Retinal pigment epithelial cell (primary cell): ENCODE measurements around the gene ZNF823.
"Not testable (repeated sequence)": the region's sequence is repeated elsewhere in the genome, so short reads cannot be mapped to it uniquely, and the experiment has no call there.

Source experiments
- DNase-seq: peaks from one replicate; pipeline ENCODE4 v3.0.0-alpha.2; 2010; ENCODE audit warnings: low read depth
- H3K4me3 ChIP-seq: 2 replicates; pipeline ENCODE4 v1.5.1; 2011; ENCODE audit warnings: mild to moderate bottlenecking, low read length, control low read depth, moderate library complexity
- CTCF ChIP-seq: conservative IDR thresholded peaks from 2 replicates; pipeline ENCODE4 v1.5.1; 2011; ENCODE audit warnings: low read depth, low read length, control low read depth, inconsistent platforms

Gene ZNF823

DNA sequence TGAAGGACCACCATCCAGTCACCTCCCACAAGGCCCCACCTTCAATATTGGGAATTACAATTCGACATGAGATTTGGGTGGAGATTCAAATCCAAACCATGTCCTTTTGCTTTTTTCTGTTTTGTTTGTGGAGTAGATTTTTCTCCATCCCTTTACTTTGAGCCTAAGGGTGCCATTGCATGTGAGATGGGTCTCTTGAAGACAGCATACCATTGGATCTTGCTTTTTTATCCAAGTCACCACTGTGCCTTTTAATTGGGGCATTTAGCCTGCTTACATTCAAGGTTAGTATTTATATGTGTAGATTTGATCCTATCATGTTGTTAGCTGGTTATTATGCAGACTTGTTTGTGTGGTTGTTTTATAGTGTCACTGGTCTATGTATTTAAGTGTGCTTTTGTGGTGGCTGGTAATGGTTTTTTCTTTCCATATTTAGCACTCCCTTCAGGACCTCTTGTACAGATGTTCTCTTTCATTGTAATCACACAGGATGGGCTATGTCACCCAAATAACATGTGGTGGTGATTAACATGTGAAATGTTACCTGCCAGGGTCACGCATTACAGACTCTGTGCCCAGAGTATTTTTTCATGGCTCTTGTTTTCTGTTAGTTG lies 58.0 kb downstream of the ZNF823 start:
- no peak for DNase-seq
- no peak for TF ChIP-seq CTCF
- no peak overlapping the region for H3K4me3 ChIP-seq

GRCh38 chr19:11678504-11678903 lies 60.2 kb downstream of the ZNF823 start:
- no peak overlapping the region for H3K4me3 ChIP-seq
- TF ChIP-seq CTCF: no peak
- no peak for DNase-seq

DNA sequence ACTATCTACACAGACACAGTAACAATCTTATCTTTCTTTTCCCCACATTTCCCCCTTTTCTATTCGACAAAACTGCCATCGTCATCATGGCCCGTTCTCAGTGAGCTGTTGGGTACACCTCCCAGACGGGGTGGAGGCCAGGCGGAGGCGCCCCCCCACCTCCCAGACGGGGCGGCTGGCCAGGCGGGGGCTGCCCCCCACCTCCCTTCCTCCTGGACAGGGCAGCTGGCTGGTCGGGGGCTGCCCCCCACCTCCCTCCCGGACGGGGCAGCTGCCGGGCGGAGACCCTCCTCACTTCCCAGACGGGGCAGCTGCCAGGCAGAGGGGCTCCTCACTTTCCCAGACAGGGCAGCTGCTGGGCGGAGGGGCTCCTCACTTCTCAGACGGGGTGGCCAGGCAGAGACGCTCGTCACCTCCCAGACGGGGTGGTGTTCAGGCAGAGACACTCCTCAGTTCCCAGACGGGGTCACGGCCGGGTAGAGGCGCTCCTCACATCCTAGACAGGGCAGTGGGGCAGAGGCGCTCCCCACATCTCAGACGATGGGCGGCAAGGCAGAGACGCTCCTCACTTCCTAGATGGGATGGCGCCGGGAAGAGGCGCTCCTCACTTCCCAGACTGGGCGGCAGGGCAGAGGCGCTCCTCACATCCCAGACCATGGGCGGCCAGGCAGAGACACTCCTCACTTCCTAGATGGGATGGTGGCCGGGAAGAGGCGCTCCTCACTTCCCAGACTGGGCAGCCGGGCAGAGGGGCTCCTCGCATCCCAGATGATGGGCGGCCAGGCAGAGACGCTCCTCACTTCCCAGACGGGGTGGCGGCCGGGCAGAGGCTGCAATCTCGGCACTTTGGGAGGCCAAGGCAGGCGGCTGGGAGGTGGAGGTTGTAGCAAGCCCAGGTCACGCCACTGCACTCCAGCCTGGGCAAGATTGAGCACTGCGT lies 61.8 kb downstream of the ZNF823 start:
- DNase-seq, H3K4me3 ChIP-seq: not testable (repeated sequence)

DNA sequence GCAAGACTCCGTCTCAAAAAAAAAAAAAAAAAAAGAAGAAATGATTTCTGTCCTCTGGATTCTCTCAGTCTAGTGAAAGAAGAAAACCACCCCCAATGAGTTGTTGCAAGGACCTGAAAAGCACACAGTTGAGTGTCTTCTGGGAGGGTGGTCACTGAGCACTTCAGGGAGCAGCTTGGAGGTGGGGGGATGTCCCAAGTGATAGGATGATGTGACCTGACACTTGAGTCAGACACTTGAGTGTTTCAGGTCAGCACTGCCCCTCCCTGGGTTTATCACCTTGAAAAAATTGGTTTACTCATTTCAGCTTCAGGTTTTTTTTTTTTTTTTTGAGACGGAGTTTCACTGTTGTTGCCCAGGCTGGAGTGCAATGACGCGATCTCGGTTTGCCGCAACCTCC lies 63.2 kb downstream of the ZNF823 start:
- DNase-seq: no peak
- TF ChIP-seq CTCF: no peak
- H3K4me3 ChIP-seq: no peak overlapping the region

DNA sequence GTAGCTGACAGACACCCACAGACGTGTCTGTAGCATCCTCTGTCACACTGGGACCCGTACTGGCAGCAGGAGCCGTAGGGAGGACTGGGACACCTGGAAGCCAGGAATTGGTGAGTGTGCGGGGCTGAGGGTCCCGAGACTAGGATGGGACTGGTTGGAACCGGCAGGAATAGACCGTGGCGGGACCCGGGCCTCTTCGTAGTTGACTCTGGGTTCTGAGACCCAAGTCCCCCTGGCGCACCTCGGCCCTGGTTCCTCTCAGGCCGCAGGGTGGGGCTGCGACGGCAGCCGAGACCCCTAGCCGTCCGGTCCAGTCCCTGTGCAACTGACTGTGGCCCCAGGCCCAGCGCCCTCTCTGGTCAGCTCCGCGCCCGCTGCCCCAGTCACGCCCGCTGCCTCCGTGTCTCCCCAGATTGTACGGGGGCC lies 64.7 kb downstream of the ZNF823 start:
- no peak for DNase-seq
- peak overlapping the region; percentile 45 for H3K4me3 ChIP-seq

GRCh38 chr19:11673608-11674041 lies 65.1 kb downstream of the ZNF823 start:
- peak overlapping the region; percentile 45 for H3K4me3 ChIP-seq
- DNase-seq: no peak
- peak; percentile 89 for TF ChIP-seq CTCF

More for the DNA sequence above, 64.7 kb downstream of the ZNF823 start:
- no peak for TF ChIP-seq CTCF
